GM23338 (cell line): ENCODE results near the gene HOXD4. TPM values are rescaled to one million over a fixed set of nuclear protein-coding genes. Genes with fewer than 3 reads are reported as not detected.

Experiments used
- ATAC-seq: fragments of 200-7000 bp; cut with Tn5 transposase; 3 replicates; pipeline ENCODE4 v1.9.1; 2020
- DNase-seq: peaks from one replicate; pipeline ENCODE4 v3.0.0-alpha.2; 2015; ENCODE audit warnings: low spot score
- H2AFZ ChIP-seq: fragments of 200-600 bp; sonication (generic); 2 replicates; pipeline ENCODE4 v1.8.0; 2016; ENCODE audit warnings: antibody characterized with exemption, mild to moderate bottlenecking, moderate library complexity
- H3F3A ChIP-seq: fragments of 200-600 bp; sonication (generic); replicated peaks from 2 replicates; pipeline ENCODE4 v1.8.0; 2017; ENCODE audit warnings: antibody characterized with exemption, mixed run types, low read depth
- H3K27ac ChIP-seq: fragments of 200-600 bp; sonication (generic); 2 replicates; pipeline ENCODE4 v1.6.1; 2016; ENCODE audit warnings: low read depth
- H3K27me3 ChIP-seq: fragments of 200-600 bp; sonication (generic); 2 replicates; pipeline ENCODE4 v1.8.0; 2016; ENCODE audit warnings: mild to moderate bottlenecking, mixed run types, moderate library complexity; ENCODE audit not compliant: insufficient read depth
- H3K36me3 ChIP-seq: fragments of 200-600 bp; sonication (generic); 2 replicates; pipeline ENCODE4 v1.8.0; 2016; ENCODE audit warnings: mild to moderate bottlenecking; ENCODE audit not compliant: insufficient read depth
- H3K4me1 ChIP-seq: fragments of 200-600 bp; sonication (generic); 2 replicates; pipeline ENCODE4 v1.8.0; 2016; ENCODE audit warnings: mild to moderate bottlenecking, moderate library complexity; ENCODE audit not compliant: insufficient read depth
- H3K4me2 ChIP-seq: fragments of 200-600 bp; sonication (generic); 2 replicates; pipeline ENCODE4 v1.7.1; 2017; ENCODE audit warnings: mixed run types
- H3K4me3 ChIP-seq: fragments of 200-600 bp; sonication (generic); 2 replicates; pipeline ENCODE4 v1.6.1; 2016; ENCODE audit warnings: mixed run types
- H3K79me2 ChIP-seq: fragments of 200-600 bp; sonication (generic); replicated peaks from 2 replicates; pipeline ENCODE4 v1.8.0; 2017; ENCODE audit warnings: mild to moderate bottlenecking; ENCODE audit not compliant: insufficient read depth
- H3K9me2 ChIP-seq: fragments of 200-600 bp; sonication (generic); 2 replicates; pipeline ENCODE4 v1.8.0; 2017; ENCODE audit not compliant: insufficient read depth
- H4K20me1 ChIP-seq: fragments of 200-600 bp; sonication (generic); replicated peaks from 2 replicates; pipeline ENCODE4 v1.8.0; 2017; ENCODE audit warnings: mild to moderate bottlenecking; ENCODE audit not compliant: insufficient read depth
- H3K27ac Mint-ChIP-seq: 2 replicates; pipeline ENCODE4 v1.8.0; 2020; ENCODE audit warnings: inconsistent platforms, mild to moderate bottlenecking, moderate library complexity, mixed read lengths
- H3K27me3 Mint-ChIP-seq: 3 replicates; pipeline ENCODE4 v1.8.0; 2022; ENCODE audit warnings: low read depth, mild to moderate bottlenecking, moderate library complexity, mixed read lengths, inconsistent platforms; ENCODE audit not compliant: insufficient read depth, poor library complexity
- H3K36me3 Mint-ChIP-seq: 3 replicates; pipeline ENCODE4 v1.8.0; 2021; ENCODE audit warnings: low read depth, mild to moderate bottlenecking, inconsistent platforms, moderate library complexity, mixed read lengths
- H3K4me1 Mint-ChIP-seq: 3 replicates; pipeline ENCODE4 v1.8.0; 2020; ENCODE audit warnings: mild to moderate bottlenecking, inconsistent platforms, mixed read lengths
- H3K4me3 Mint-ChIP-seq: 3 replicates; pipeline ENCODE4 v1.8.0; 2021; ENCODE audit warnings: moderate library complexity, mild to moderate bottlenecking, inconsistent platforms, mixed read lengths
- H3K9me3 Mint-ChIP-seq: 3 replicates; pipeline ENCODE4 v1.8.0; 2020; ENCODE audit warnings: moderate library complexity, mild to moderate bottlenecking, inconsistent platforms, mixed read lengths
- EZH2 ChIP-seq: fragments of 200-600 bp; sonication (generic); IDR thresholded peaks from one replicate; pipeline ENCODE4 v1.8.0; 2017; ENCODE audit warnings: antibody characterized with exemption, mild to moderate bottlenecking, low read depth; ENCODE audit not compliant: unreplicated experiment
- EZH2phosphoT487 ChIP-seq: fragments of 200-600 bp; sonication (generic); IDR thresholded peaks from one replicate; pipeline ENCODE4 v1.8.1; 2018; ENCODE audit warnings: antibody characterized with exemption; ENCODE audit not compliant: unreplicated experiment
- REST ChIP-seq: IDR thresholded peaks from one replicate; pipeline ENCODE4 v1.6.1; 2018; ENCODE audit warnings: antibody characterized with exemption; ENCODE audit not compliant: unreplicated experiment
- ZNF114 ChIP-seq: fragments of 250-450 bp; sonication (Bioruptor Pico); IDR thresholded peaks from 2 replicates; pipeline ENCODE4 v1.5.0; 2020; ENCODE audit warnings: mild to moderate bottlenecking, moderate library complexity
- polyA plus RNA-seq: library from polyadenylated mRNA; unstranded; fragments of >200 nt; fragmentation: Nextera tagmentation; extraction: Ambion mirVana; gene quantifications from 2 replicates; pipeline ENCODE4 v1.2.1, GENCODE V29; 2016
- total RNA-seq: library from RNA; depleted of rRNA; stranded (reverse); fragments of >200 nt; shearing (Covaris generic); gene quantifications from 2 replicates; pipeline ENCODE4 v1.2.3, GENCODE V29; 2014

Gene HOXD4
- total and polyA plus RNA-seq, 2 experiments from 2014 or later = not detected

- H4K20me1 ChIP-seq = peaks cover 47% of the 10 kb centered on the region
- H3K27ac ChIP-seq = no peak overlapping the region
- Mint-ChIP-seq H3K9me3 (peaks cover 7% of the 10 kb centered on the region; the same call in 2 of the 3 replicates), H3K27ac (no peak overlapping the region), H3K4me3 (peak overlapping the region; percentile 53; the same call in 1 of the 3 replicates), H3K27me3 (peaks cover 96% of the 10 kb centered on the region), H3K4me1 (peaks cover 23% of the 10 kb centered on the region), H3K36me3 (no peaks in the 10 kb centered on the region)
- H3K36me3 ChIP-seq = no peaks in the 10 kb centered on the region
- no peak; the same call in 2 of the 3 replicates for ATAC-seq
- H3K4me3 ChIP-seq = peak overlapping the region; percentile 47; the same call in 1 of the 2 replicates
- H2AFZ ChIP-seq = no peak overlapping the region
- DNase-seq = no peak
- H3F3A ChIP-seq = peaks cover 72% of the 10 kb centered on the region
- H3K4me2 ChIP-seq = peak overlapping the region; percentile 75; the same call in 1 of the 2 replicates
- no peak for TF ChIP-seq ZNF114 (CRISPR knock-in tag)
- no peaks in the 10 kb centered on the region for H3K79me2 ChIP-seq
- peaks cover 100% of the 10 kb centered on the region for H3K27me3 ChIP-seq
- peaks cover 22% of the 10 kb centered on the region for H3K4me1 ChIP-seq
- no peaks in the 10 kb centered on the region for H3K9me2 ChIP-seq
Measured at GRCh38 chr2:176129813-176130146, 21.6 kb upstream of the HOXD4 start.

- TF ChIP-seq EZH2 (peak; percentile 91), REST (no peak), EZH2phosphoT487 (peak; percentile 95)
- Histone ChIP-seq H3K4me3 (peak overlapping the region; percentile 47; the same call in 1 of the 2 replicates), H3K27me3 (peaks cover 100% of the 10 kb centered on the region), H3K4me1 (peaks cover 28% of the 10 kb centered on the region), H3K27ac (no peak overlapping the region), H4K20me1 (peaks cover 53% of the 10 kb centered on the region), H3K79me2 (no peaks in the 10 kb centered on the region), H2AFZ (no peak overlapping the region), H3K4me2 (peak overlapping the region; percentile 67; the same call in 1 of the 2 replicates), H3F3A (peaks cover 72% of the 10 kb centered on the region), H3K9me2 (no peaks in the 10 kb centered on the region), H3K36me3 (no peaks in the 10 kb centered on the region)
- DNase-seq (peak; percentile 67), ATAC-seq (peak; percentile 29)
- Mint-ChIP-seq H3K9me3 (peaks cover 5% of the 10 kb centered on the region; the same call in 1 of the 3 replicates), H3K27me3 (peaks cover 96% of the 10 kb centered on the region), H3K27ac (no peak overlapping the region), H3K4me3 (peak overlapping the region; percentile 59; the same call in 1 of the 3 replicates), H3K4me1 (peaks cover 27% of the 10 kb centered on the region), H3K36me3 (no peaks in the 10 kb centered on the region; the same call in 2 of the 3 replicates)
Measured at GRCh38 chr2:176130147-176130956, 21.0 kb upstream of the HOXD4 start.
